GM18868 (cell line): ENCODE data around the gene INPP4B.

Experiments
- ATAC-seq: cut with Tn5 transposase; IDR thresholded peaks from one replicate; pipeline ENCODE4 v1.9.1; 2021; ENCODE audit warnings: mild to moderate bottlenecking, moderate library complexity; ENCODE audit not compliant: unreplicated experiment

INPP4B gene

DNA sequence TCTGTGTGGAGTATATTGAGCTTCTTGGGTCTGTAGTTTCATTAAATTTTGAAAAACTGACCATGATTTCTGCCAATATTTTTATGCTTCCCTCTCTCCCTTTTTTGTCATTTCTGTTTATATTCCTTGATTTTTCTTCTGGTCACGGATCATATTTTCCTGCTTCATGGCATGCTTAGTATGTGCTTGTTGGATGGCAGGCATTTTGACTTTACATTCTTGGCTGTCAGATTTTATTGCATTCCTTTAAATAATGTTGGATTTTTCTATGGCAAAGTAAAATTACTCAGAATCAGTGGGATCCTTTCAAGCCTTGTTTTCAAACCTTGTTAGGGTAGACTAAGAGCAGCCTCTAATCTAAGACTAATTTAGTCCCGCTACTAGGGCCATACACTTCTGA, 677.9 kb downstream of the INPP4B start:
- no peak for ATAC-seq

DNA sequence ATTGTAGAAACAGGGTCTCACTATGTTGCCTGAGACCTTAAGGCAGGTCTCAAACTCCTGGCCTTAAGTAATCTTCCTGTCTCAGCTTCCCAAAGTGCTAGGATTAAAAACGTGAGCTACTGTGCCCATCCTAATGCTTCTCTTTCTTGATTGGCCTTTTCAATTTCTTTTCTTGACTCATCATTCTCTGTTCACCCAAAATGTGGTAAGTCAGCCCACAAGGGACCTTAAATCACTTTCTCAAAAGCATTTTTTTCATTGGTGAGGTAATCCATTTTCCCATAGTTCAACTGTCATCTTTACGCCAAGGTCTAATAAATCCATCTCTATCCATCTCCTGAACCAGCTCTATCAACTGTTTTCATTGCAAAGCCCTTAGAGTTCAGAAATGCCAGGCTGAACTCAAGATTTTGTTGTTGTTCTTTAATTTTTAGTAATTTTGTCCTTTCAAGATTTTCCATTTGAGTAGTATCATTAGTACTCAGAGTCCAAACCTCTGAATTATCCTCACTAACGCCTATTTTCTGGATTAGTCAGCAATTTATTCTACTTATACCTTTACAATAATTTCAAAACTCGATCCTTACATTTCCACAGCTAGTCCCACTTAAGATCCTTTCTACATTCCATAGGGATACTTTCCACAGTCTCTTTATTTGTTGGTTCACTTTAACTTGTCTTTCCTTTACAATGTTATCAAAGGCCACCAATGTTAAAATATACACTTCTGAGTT, 681.2 kb downstream of the INPP4B start:
- no peak for ATAC-seq

DNA sequence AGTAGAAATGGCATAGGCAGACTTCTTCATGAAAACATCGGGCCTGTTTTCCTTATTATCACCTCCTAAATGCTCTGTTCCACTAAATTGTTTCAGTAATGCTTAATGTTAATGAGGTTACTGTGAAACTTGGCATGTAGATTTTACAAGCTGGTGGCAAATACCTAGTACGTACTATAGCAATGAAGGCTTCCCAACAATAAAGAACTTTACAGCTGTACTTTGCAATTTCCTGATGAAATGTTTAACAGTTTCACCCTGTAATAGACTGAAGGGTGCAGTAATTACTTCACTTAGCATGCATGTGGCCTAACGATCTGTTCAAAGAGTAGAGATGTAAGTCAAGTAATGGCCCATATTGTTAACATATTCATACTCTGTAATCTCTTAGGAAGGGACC, 685.0 kb downstream of the INPP4B start:
- ATAC-seq = no peak

DNA sequence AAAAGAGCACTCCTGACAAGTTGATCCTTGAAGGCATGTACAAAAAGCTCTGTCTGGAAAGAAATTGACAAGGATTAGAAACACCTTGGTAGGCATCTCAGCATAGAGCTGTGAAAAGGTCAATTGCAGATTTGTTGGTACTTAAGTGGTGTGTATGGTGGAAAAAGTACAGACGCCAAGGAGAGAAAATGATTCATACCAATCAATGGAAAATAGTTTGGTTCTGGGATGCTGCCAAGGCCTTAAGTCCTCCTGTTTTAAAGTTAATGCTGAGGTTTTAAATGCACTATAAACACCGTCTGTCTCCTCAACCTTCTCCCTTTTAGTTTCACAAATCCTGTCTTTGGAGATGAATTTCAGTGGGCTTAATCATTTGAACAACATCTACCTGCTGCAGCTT, 685.6 kb downstream of the INPP4B start:
- ATAC-seq = no peak

DNA sequence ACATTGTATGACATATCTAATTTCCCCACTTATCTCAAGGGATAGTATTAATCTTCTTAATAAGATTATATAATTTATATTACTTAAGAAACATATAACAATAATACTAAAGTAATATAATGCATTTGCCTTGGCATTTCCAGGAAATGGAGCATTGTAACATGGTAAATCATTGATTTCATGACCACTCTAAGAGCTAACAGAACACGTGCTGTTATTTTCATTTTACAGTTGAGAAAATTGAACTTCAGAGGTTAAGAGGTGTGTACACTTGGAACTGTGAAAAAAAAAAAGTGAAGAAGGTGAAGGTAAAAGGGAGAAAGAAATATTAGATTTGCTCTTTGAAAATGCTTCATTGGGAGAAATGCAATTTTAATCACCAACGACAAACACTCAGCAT, 687.1 kb downstream of the INPP4B start:
- ATAC-seq = no peak

DNA sequence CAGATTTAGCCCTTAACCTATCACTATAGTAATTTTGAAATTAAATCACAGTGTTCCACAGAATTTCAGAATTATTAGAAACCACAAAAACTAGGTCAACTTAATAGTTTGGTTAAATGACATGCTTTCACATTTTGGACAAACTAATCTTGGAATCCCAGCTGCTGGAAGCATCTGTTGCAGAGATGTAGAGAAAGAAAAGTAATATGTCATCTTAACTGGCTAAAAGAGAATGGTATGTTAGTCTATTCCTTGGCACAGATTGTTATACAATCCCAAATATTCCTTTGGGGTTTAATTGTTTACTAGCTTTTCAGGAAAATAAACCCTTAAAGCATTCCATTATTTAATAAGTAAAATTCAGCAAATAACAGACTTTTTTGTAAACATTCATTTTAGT, 689.8 kb downstream of the INPP4B start:
- ATAC-seq = no peak

DNA sequence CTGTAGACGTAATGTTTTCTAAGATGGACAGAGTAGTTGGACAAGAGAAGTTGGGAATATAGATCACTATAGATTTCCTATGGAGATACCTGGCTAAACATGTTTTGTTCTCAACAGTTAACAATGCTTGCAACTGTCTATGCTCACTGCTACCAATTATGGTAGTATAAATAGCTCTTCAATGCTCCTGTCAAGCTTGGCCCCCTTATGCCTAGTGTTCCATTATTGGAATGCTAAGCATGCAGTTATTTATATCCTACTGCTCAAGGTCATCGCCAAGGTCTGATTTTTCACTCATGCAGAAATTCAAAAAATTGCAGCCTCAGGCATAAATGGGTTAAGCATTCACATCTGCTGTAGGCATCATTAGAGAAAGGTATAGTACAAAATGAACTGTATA, 690.8 kb downstream of the INPP4B start:
- no peak for ATAC-seq

DNA sequence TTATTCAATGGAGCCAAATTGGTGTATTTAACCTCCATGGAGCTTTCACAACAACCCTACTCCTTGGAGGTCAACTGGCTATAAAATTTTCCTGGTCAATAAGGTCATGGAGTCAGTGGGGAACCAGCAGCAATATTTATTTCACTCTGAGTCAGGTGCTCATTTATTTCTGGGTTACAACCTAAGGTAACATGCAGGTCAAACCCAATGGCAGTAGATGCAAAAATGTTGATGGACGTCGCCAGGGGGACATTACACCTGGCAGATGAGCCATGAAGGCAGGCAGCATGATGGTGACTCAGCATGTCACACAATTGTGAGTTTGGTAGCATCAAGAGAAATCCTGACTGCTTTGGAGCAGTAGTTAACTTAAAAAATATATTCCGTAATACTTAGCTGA, 695.6 kb downstream of the INPP4B start:
- no peak for ATAC-seq

DNA sequence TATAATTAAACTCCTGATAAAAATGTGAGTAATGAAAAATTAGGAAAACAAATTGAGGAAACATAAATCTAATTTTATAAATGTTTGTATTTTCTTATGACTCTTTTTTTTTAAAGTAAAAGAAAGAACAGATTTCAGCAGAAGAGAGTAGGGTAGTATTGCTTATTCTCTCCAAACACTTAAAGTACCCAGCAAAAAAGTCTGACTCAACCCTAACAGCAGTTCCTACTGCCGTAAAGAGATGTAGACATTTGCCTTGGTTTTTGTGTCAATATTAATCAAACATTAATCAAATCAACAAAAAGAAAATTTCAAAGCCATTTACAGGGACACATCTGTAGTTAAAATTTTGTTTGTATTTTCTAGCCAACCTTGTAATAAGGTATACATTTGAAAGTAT, 701.3 kb downstream of the INPP4B start:
- no peak for ATAC-seq

DNA sequence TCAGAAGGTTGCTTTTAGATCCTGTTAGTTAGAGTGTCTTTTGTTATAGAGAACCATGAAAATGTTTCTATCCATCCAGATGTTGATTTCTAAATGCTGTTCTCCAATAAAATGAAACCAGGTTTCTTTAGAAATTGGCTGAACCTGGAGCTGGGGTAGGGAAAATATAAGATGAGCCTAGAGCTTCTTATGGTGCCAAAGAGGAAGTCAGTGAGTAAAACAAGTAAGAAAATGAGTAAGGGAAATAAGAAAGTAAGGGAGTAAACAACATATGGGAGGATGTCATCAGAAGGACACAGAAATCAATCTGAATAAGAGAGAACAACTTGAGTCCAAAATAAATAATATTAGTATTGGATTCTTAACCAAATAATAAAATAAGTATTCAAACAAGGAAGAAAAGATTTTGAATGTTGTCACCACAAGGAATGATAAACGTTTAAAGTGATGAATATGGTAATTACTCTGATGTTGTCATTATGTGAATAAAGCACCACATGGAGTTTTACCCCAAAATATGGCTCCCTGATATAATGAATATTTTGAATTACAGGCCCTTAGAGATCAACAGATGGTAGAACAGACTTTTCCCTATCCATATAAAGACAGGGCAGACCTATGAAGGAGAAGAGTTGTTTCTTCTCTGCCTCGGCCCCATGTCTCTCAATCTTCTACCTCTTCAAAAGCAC, 703.6 kb downstream of the INPP4B start:
- ATAC-seq = no peak

DNA sequence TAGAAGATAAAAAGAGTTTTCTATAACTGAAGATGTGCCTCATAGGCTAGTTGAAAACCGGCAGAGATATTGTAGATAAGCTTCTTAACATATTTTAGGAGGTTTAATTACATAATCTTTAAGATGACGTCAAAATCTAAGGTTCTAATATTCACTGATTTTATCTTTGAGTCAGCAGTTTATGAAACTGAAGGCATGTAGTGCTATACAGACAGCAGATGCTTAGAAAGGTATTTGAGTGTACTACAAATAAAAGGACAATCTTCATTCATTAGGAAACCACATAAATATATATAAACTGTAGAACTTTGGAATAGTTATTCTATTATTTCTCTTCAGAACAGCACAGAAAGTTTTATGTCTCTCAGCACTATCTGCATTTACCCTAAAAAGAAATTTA, 704.9 kb downstream of the INPP4B start:
- no peak for ATAC-seq

DNA sequence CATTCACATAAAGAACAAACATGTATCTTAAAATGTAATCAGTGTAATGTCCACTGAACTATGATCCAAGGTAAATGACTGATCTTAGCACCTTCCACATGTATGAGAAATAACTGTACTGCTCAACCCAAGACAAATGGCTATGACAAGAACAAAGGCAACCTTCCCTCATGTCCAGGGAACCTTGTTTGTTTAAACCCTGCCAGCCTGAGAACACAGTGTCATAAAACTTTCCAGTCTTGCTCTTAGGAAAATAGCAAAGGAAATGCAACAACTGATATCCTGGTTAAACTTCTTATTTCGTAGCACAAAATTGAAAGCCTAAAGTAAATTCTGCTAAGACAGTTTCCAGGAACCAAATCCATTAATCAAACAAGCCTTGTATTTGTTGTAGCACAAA, 715.4 kb downstream of the INPP4B start:
- ATAC-seq = no peak

DNA sequence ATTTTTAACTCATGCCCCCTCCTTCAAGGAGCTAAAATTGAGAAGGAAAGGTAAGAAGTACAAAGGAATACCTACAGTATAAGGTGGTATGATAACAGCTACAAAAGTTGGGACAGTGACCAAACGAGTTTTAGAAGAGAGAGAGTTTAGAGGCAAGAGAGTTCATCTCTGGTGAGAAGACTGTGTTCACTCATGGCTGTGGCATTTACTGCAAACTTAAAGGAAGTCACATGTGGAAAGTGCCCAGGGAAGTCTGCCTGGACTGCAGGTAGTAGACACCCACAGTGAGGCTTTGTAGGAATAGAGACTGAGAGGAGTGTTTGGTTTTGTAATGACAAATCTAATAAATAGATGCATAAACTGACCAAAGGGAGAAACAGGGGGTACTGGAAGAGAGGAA, 716.2 kb downstream of the INPP4B start:
- ATAC-seq = no peak

DNA sequence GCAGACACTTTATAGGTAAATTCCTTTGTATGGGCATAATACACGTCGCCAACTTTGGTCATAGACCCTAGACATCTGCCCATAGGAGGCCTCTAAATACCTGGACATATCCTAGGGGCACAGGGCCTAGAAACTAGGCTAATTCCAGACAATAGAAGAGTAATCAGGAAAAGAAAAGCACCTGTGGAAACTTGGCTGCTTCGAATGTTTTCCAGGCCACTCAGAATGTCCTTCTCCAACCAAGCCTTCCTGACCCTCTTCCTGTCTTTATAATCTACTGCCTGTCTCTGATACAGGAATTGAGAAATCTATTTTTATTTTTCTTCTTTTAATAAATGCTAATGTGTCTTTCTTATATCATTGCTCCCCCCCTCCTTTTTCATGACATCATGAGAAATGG, 716.6 kb downstream of the INPP4B start:
- no peak for ATAC-seq

DNA sequence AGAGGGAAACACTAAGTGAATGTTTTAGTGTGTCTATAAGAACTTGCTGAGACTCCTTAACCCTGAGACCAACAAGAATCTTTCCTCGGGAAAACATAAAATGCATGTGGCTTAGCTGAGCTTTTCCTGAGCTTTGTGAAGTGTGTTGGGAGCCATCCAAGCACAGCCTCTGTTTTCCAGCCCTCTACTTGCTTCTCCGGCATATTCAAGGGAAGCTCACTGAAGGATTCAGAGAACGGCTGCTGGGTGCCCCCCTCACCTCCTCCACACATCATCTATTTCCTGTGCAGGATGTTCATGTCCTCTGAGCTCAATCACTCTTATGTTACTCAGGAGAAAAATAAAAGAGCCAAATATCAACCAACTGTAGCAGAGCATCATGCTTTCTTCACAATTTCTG, 717.6 kb downstream of the INPP4B start:
- no peak for ATAC-seq

DNA sequence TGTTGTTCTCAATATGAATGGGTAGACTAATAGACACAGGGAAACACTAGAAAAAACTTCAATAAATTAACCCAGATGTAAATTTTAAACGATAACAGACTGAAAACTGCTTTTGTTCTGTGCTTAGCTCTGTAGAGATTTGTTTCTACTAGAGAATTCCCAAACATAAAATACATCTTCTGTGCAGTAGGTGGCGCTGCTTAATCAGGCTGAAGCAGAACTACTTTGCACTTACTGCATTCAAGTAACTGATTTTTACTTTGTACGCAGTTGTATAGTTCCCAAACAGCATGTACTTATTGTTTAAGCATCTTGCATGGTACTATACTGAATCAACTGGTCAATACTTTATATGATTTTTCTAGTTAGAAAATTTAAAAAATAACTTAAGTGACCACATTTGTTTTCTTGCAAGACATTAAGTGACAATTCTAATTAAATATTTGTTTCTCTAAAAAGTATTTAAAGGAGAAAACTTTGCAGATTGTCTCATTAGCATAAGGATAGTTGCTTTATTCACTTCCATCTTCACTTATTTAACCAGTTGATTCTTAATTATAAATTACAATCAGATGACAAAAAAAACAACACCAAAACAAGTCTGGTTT, 719.1 kb downstream of the INPP4B start:
- ATAC-seq = peak; percentile 81

DNA sequence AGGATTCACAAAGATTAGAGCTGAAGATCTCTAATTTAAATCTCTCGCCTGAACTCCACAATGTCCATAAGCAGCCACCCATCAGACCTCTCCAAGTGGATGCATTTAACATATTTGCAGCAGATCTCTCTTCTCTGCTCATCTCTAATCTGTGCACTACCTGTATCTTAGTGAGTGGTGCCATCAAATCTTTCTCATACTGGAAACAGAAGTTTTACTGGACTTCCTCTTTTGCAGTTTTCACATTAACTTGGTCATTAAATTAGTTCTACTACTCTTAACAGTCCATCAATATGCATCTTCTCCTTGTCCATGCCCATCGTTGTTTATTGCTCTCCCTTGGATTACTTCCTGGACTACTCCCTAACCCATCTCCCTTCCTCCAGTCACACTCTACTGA, 721.2 kb downstream of the INPP4B start:
- ATAC-seq = no peak

DNA sequence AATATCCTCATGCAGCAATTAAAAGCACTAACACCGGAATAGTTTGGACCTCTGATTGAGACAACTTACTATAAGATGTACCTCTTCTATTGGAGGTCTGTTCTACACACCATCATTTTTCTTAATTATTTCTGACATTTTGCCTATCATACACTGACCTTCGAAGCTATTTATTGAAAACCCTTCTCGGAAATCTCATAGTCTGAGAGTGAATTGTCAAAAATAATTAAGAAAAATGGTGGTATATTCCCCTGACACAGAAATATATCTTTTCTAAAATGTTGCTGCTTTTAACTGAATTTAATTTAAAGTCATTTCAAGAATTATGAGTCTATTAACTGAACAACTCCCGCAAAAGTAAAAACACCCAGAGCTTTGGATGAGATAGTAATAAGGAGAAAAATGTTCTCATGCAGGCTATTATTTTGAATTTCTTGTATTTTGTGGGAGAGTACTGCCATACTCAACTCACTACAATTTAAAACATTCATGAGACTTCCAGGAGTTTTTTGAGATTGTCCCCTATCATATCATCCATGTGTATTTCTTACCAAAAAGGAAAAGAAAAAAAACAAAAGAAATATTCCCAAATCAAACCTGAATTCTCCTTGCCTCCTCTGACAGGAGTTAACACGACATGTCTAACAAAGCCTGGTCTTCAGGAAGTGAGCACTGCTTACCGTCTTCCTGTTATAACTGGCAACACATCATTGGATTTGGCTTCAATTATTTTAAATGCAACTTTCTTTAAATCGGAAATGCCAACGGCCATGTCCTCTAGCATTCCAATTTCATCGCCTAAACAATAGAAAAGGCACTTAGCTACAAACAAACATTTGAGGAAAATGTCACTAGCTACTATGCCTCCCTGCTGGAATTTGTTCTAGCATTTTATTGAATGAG, 724.4 kb downstream of the INPP4B start:
- ATAC-seq = no peak

DNA sequence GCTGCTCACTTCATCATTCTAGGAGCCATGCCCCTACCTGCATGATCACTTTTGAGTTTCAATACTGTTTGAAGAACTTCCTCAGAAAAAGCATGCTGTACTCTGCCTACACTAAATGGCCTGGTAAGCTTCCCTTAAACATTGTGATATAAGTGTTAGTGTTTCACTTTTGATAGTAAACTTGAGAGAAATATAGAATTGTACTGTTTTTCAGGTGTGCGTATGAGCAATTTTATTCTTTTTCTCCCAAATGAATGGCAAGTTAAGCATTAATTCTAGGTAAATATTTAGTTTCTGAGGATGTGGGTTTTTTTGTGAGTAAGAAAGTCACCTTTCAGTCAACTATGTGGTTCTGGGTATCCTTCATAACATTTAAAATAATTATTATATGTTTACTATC, 725.2 kb downstream of the INPP4B start:
- ATAC-seq = no peak

DNA sequence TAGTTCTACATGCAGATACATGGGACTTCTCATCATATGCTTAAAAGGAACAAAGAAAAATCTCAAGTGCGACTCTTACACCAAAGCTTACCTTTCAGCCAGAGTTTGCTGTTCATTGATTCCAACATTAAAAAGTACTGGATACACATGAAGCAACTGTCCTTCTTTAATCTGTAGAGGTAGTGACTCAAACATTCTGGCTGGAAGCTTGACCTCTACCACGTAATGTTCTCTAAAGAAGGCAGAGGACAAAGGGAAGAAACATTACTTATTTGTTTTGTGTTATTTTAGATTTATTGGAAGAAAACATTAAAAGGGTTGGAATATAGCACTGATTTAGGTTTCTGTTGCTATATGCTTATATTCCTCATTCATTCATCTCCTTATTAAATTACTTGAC, 733.6 kb downstream of the INPP4B start:
- no peak for ATAC-seq

DNA sequence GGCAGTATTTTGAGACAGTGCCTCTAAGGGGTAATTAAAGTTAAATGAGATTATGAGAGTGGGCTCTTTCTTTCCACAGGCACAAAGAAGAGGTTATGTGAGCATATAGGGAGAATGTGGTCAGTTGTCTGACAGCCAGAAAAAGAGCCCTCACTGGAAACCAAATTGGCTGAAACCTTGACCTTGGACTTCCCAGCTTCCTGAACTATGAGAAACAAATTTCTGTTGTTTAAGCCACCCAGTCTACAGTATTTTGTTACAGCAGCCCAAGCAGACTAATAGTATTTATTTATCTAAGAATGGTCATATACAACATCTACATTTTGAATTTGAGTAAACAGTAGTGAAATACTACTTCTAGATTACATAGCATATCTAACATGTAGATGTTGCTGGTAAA, 736.0 kb downstream of the INPP4B start:
- no peak for ATAC-seq
